B cell (primary cell): ENCODE measurements around the gene MYO10. TPM values are rescaled to one million over a fixed set of nuclear protein-coding genes. Genes with fewer than 3 reads are reported as not detected.

Experiments used
- ATAC-seq: fragments of 200-7000 bp; cut with Tn5 transposase; one replicate; pipeline ENCODE4 v1.10.0; 2021; ENCODE audit warnings: low read depth, mild to moderate bottlenecking, moderate number of reproducible peaks, moderate library complexity
- CTCF ChIA-PET: fragments of 350-600 bp; sonication (Branson Sonifier 250); formaldehyde crosslinking; loops from one replicate; lab custom pipeline; 2021; ENCODE audit warnings: antibody characterized with exemption, inconsistent platforms; lab: Charles Lee
- POLR2A ChIA-PET: fragments of 350-600 bp; sonication (Branson Sonifier 250); formaldehyde crosslinking; loops from one replicate; lab custom pipeline; 2021; ENCODE audit warnings: antibody characterized with exemption; lab: Charles Lee
- DNase-seq: peaks from one replicate; pipeline ENCODE4 v3.0.0; 2013
- H2AFZ ChIP-seq: 2 replicates; pipeline ENCODE4 v1.6.1; 2012; ENCODE audit warnings: mild to moderate bottlenecking, low read depth, low read length; ENCODE audit not compliant: insufficient read depth, poor library complexity, severe bottlenecking
- H3K27ac ChIP-seq, 2 donors: 1 replicate in 1 of 2; 2 replicates in 1 of 2; pipeline ENCODE4 v1.5.1; 2012 to 2013; ENCODE audit warnings: low read length in 2 of 2, mild to moderate bottlenecking in 2 of 2, moderate library complexity in 1 of 2
- H3K27me3 ChIP-seq, 4 experiments: fragments of 200-600 bp in 1 of 4; sonication (generic) in 1 of 4; replicated peaks in 1 of 4; 1 replicate in 2 of 4; 2 replicates in 2 of 4; pipeline versions ENCODE4 v1.6.1 to v1.7.0; 2013 to 2016; ENCODE audit warnings: low read length in 3 of 4, mild to moderate bottlenecking in 2 of 4, mixed read lengths in 1 of 4, moderate library complexity in 1 of 4; ENCODE audit not compliant: insufficient read depth in 4 of 4, control insufficient read depth in 3 of 4; ENCODE audit errors: control extremely low read depth in 1 of 4
- H3K36me3 ChIP-seq, 2 experiments: replicated peaks in 1 of 2; 1 replicate in 1 of 2; 2 replicates in 1 of 2; pipeline versions ENCODE4 v1.6.1 to v1.7.1; 2013; ENCODE audit warnings: low read length in 1 of 2; ENCODE audit not compliant: insufficient read depth in 2 of 2, control insufficient read depth in 1 of 2; ENCODE audit errors: control extremely low read depth in 1 of 2, extremely low read depth in 1 of 2
- H3K4me1 ChIP-seq, 2 donors: fragments of 200-600 bp in 1 of 2; sonication (generic) in 1 of 2; 1 replicate in 1 of 2; 2 replicates in 1 of 2; pipeline versions ENCODE4 v1.5.1 to v1.6.1; 2013 to 2017; ENCODE audit warnings: low read length in 2 of 2; ENCODE audit not compliant: control insufficient read depth in 2 of 2, insufficient read depth in 2 of 2
- H3K4me2 ChIP-seq: replicated peaks from 2 replicates; pipeline ENCODE3; 2012; ENCODE audit warnings: mild to moderate bottlenecking, low read depth, low read length; ENCODE audit not compliant: poor library complexity, severe bottlenecking
- H3K4me3 ChIP-seq, 5 experiments: fragments of 200-600 bp in 1 of 5; sonication (generic) in 1 of 5; 1 replicate in 3 of 5; 2 replicates in 2 of 5; pipeline versions ENCODE4 v1.5.1 to v1.7.0; 2011 to 2016; ENCODE audit warnings: low read length in 4 of 5, mild to moderate bottlenecking in 4 of 5, low read depth in 2 of 5, control low read depth in 1 of 5, moderate library complexity in 1 of 5; ENCODE audit not compliant: insufficient read depth in 1 of 5; ENCODE audit errors: control extremely low read depth in 1 of 5, extremely low read depth in 1 of 5
- H3K79me2 ChIP-seq: fragments of 200-600 bp; sonication (generic); one replicate; pipeline ENCODE4 v1.6.0; 2016; ENCODE audit warnings: low read length; ENCODE audit not compliant: control insufficient read depth, insufficient read depth
- H3K9ac ChIP-seq: fragments of 200-600 bp; sonication (generic); 2 replicates; pipeline ENCODE4 v1.6.1; 2017; ENCODE audit warnings: mild to moderate bottlenecking, low read length, moderate library complexity
- H3K9me3 ChIP-seq, 3 donors: one replicate each; pipeline versions ENCODE4 v1.6.1 to v1.7.1; 2013; ENCODE audit warnings: low read length in 2 of 3; ENCODE audit not compliant: control insufficient read depth in 2 of 3, insufficient read depth in 1 of 3; ENCODE audit errors: control extremely low read depth in 1 of 3
- H4K20me1 ChIP-seq: 2 replicates; pipeline ENCODE4 v1.6.0; 2012; ENCODE audit warnings: mild to moderate bottlenecking, low read length; ENCODE audit not compliant: insufficient read depth, control insufficient read depth, poor library complexity, severe bottlenecking
- H3K27ac Mint-ChIP-seq: one replicate; pipeline ENCODE4 v1.8.0; 2021; ENCODE audit warnings: mixed read lengths
- H3K27me3 Mint-ChIP-seq: one replicate; pipeline ENCODE4 v1.8.0; 2021; ENCODE audit warnings: mixed read lengths
- H3K4me1 Mint-ChIP-seq: one replicate; pipeline ENCODE4 v1.8.0; 2021; ENCODE audit warnings: mixed read lengths
- H3K4me3 Mint-ChIP-seq: one replicate; pipeline ENCODE4 v1.8.0; 2021; ENCODE audit warnings: mixed read lengths
- H3K9me3 Mint-ChIP-seq: one replicate; pipeline ENCODE4 v1.8.0; 2022; ENCODE audit warnings: mixed read lengths; ENCODE audit not compliant: insufficient read depth
- EZH2 ChIP-seq: IDR thresholded peaks from 2 replicates; pipeline ENCODE4 v1.6.1; 2012; ENCODE audit warnings: borderline replicate concordance, low read depth, mild to moderate bottlenecking, moderate library complexity, low read length; ENCODE audit not compliant: insufficient read depth, poor library complexity, severe bottlenecking
- WGBS: methylation state at CpG from one replicate; pipeline ENCODE4 v1.1.5; 2013; ENCODE audit warnings: missing lambda C conversion rate; ENCODE audit not compliant: insufficient coverage; 5-methylcytosine and 5-hydroxymethylcytosine counted together
- intact Hi-C: fragments of 100-400 bp; cut with micrococcal nuclease; formaldehyde crosslinking; loops from one replicate; pipeline ENCODE4 v1.10.0; 2022
- polyA plus RNA-seq: library from polyadenylated mRNA; depleted of rRNA; stranded (reverse); fragments of >200 nt; gene quantifications from 2 replicates; pipeline ENCODE4 v1.2.3, GENCODE V29; 2012
- total RNA-seq, 2 donors: library from RNA; stranded (reverse); fragments of 120-200 nt in 1 of 2; gene quantifications; 1 replicate in 1 of 2; 2 replicates in 1 of 2; pipeline versions ENCODE4 v1.2.3 to v1.2.4, GENCODE V29; 2013 to 2022
- TF ChIP-seq, protein P1 (sequence below): fragments of 200-600 bp; IDR thresholded peaks from one replicate; pipeline ENCODE4 v1.8.0; 2022; ENCODE audit warnings: antibody characterized with exemption, mild to moderate bottlenecking

The MYO10 gene
- total and polyA plus RNA-seq, 2 donors (not counting 1 experiment from before 2014, with no cell fraction given): 0.10 TPM; not detected in 1

DNA sequence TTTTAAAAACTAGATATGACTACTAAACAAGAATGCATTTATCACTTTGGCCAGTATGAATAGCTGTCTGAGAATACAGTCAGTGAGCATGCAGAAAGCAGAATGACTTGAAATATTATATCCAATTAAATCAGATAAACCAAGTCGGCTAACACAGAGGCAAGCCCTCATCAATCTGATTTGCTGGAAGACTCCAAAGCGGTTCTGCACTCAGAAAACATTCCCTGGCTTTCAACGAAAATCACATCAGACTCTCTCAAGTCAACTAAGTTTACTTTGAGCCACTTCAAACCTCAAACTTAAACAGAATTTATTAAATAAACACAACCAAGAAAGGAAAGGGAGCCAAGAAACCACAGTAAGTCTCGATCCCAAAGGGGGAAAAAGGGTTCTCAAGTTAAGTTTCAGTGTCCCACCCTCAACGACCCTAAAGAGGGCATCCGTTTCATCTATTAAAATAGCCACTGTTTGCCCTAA, 1.4 kb downstream of the MYO10 start:
- peaks cover 72% of the 10 kb centered on the region for H3K27me3 Mint-ChIP-seq
- H3K27me3 ChIP-seq: peaks cover 0 to 48% (median 34%) of the 10 kb centered on the region in 4 experiments
- DNase-seq (no peak), ATAC-seq (no peak)
- peaks cover 20% of the 10 kb centered on the region for H3K4me1 Mint-ChIP-seq
- H3K9me3 ChIP-seq: peaks cover 0 to 19% (median 0%) of the 10 kb centered on the region in 3 donors
- intact Hi-C loops: no loop called here
- CTCF ChIA-PET: no interaction called here
- POLR2A ChIA-PET: no interaction called here
- no peak overlapping the region for H3K9ac ChIP-seq
- H3K9me3 Mint-ChIP-seq: no peaks in the 10 kb centered on the region
- H3K4me1 ChIP-seq: peaks cover 19 to 25% of the 10 kb centered on the region in 2 donors
- H3K79me2 ChIP-seq: no peaks in the 10 kb centered on the region
- no peak overlapping the region for H3K27ac ChIP-seq
- H3K4me3 Mint-ChIP-seq: peak overlapping the region; percentile 89
- H4K20me1 ChIP-seq: no peaks in the 10 kb centered on the region
- no peak overlapping the region for H3K4me3 ChIP-seq
- no peak for TF ChIP-seq EZH2
- TF ChIP-seq, protein P1, sequence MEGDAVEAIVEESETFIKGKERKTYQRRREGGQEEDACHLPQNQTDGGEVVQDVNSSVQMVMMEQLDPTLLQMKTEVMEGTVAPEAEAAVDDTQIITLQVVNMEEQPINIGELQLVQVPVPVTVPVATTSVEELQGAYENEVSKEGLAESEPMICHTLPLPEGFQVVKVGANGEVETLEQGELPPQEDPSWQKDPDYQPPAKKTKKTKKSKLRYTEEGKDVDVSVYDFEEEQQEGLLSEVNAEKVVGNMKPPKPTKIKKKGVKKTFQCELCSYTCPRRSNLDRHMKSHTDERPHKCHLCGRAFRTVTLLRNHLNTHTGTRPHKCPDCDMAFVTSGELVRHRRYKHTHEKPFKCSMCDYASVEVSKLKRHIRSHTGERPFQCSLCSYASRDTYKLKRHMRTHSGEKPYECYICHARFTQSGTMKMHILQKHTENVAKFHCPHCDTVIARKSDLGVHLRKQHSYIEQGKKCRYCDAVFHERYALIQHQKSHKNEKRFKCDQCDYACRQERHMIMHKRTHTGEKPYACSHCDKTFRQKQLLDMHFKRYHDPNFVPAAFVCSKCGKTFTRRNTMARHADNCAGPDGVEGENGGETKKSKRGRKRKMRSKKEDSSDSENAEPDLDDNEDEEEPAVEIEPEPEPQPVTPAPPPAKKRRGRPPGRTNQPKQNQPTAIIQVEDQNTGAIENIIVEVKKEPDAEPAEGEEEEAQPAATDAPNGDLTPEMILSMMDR: no peak
- H3K36me3 ChIP-seq: no peaks in the 10 kb centered on the region
- no peak overlapping the region for H2AFZ ChIP-seq
- H3K27ac Mint-ChIP-seq: no peak overlapping the region
- H3K4me2 ChIP-seq: peak overlapping the region; percentile 87
- WGBS: 4% methylated on average over 5 of the region's 6 CpGs

DNA sequence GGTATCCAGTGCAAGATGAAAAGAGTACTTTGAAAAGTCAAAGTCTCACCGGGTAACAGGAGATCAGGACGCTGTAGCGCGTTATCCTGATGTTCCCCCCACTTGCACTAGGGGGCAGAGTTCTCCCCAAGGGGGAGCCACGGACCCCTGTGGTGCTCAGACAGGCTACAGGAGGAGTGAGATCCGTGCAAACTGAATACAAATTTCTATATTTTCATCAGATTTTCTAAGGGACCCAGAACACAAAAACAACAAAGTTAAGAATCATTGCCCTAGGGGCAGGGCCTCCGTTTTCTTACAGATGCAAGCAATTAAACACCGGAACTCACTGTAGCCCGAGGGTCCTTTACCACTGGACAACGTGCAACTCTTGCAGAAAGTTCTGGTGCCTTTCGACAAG, 2.0 kb downstream of the MYO10 start:
- WGBS: 4% methylated on average over 9 of the region's 11 CpGs
- Histone ChIP-seq H3K4me1 (peaks cover 19 to 25% of the 10 kb centered on the region in 2 donors), H3K27ac (no peak overlapping the region), H3K79me2 (no peaks in the 10 kb centered on the region), H3K9me3 (peaks cover 0 to 19% (median 0%) of the 10 kb centered on the region in 3 donors), H3K27me3 (peaks cover 0 to 48% (median 34%) of the 10 kb centered on the region in 4 experiments), H2AFZ (no peak overlapping the region), H3K4me2 (no peak overlapping the region), H3K9ac (no peak overlapping the region), H3K4me3 (no peak overlapping the region), H4K20me1 (no peaks in the 10 kb centered on the region), H3K36me3 (no peaks in the 10 kb centered on the region)
- H3K4me3 Mint-ChIP-seq: peak overlapping the region; percentile 48
- H3K27ac Mint-ChIP-seq: no peak overlapping the region
- TF ChIP-seq, protein P1: peak; percentile 46
- no peak for TF ChIP-seq EZH2
- peak; percentile 20 for DNase-seq
- ATAC-seq: no peak
- ChIA-PET POLR2A (no interaction called here), CTCF (no interaction called here)
- intact Hi-C loops: no loop called here
- H3K27me3 Mint-ChIP-seq: peaks cover 72% of the 10 kb centered on the region
- H3K4me1 Mint-ChIP-seq: peaks cover 20% of the 10 kb centered on the region
- no peaks in the 10 kb centered on the region for H3K9me3 Mint-ChIP-seq
